HEK293 (cell line): ENCODE data around the gene RILPL2.

Source experiments
- MZF1 ChIP-seq: fragments of 450-650 bp; formaldehyde crosslinking; IDR thresholded peaks from 2 replicates; pipeline ENCODE4 v1.5.1; 2017; ENCODE audit warnings: missing biosample characterization, missing genetic modification characterization, borderline replicate concordance
- REPIN1 ChIP-seq: fragments of 450-650 bp; formaldehyde crosslinking; IDR thresholded peaks from 2 replicates; pipeline ENCODE4 v1.5.1; 2017; ENCODE audit warnings: missing biosample characterization, missing genetic modification characterization, low read depth
- ZNF121 ChIP-seq: fragments of 450-650 bp; formaldehyde crosslinking; IDR thresholded peaks from 2 replicates; pipeline ENCODE4 v1.5.1; 2016; ENCODE audit warnings: missing biosample characterization, missing genetic modification characterization
- ZNF274 ChIP-seq, 2 experiments: fragments of 200-500 bp in 1 of 2; fragments of 450-650 bp in 1 of 2; sonication (Bioruptor generic) in 1 of 2; formaldehyde crosslinking in 1 of 2; IDR thresholded peaks; 2 replicates each; pipeline versions ENCODE4 v1.5.1 to v1.6.1; 2014 to 2016; ENCODE audit warnings: borderline replicate concordance in 1 of 2, inconsistent platforms in 1 of 2, low read length in 1 of 2, missing biosample characterization in 1 of 2, missing genetic modification characterization in 1 of 2
- ZNF398 ChIP-seq: fragments of 450-650 bp; formaldehyde crosslinking; IDR thresholded peaks from 2 replicates; pipeline ENCODE4 v1.5.1; 2017; ENCODE audit warnings: missing biosample characterization, missing genetic modification characterization
- ZNF416 ChIP-seq: fragments of 450-650 bp; formaldehyde crosslinking; IDR thresholded peaks from 2 replicates; pipeline ENCODE4 v1.5.1; 2016; ENCODE audit warnings: missing biosample characterization, missing genetic modification characterization
- ZNF426 ChIP-seq: fragments of 450-650 bp; formaldehyde crosslinking; IDR thresholded peaks from 2 replicates; pipeline ENCODE4 v1.5.1; 2017; ENCODE audit warnings: missing biosample characterization, missing genetic modification characterization, mild to moderate bottlenecking, inconsistent platforms, moderate library complexity
- ZNF660 ChIP-seq: fragments of 450-650 bp; IDR thresholded peaks from 2 replicates; pipeline ENCODE4 v1.5.1; 2018; ENCODE audit warnings: missing biosample characterization, mild to moderate bottlenecking, missing genetic modification characterization
- TF ChIP-seq, protein P1 (sequence below): fragments of 450-650 bp; formaldehyde crosslinking; IDR thresholded peaks from 2 replicates; pipeline ENCODE4 v1.5.1; 2016; ENCODE audit warnings: missing biosample characterization, missing genetic modification characterization
- TF ChIP-seq, protein P2 (sequence below): fragments of 450-650 bp; formaldehyde crosslinking; IDR thresholded peaks from 2 replicates; pipeline ENCODE4 v1.5.1; 2017; ENCODE audit warnings: missing biosample characterization, missing genetic modification characterization
- TF ChIP-seq, protein P3 (sequence below): fragments of 450-650 bp; formaldehyde crosslinking; IDR thresholded peaks from 2 replicates; pipeline ENCODE4 v1.5.1; 2016; ENCODE audit warnings: missing biosample characterization, missing genetic modification characterization
- TF ChIP-seq, protein P4 (sequence below): fragments of 450-650 bp; formaldehyde crosslinking; IDR thresholded peaks from 2 replicates; pipeline ENCODE4 v1.5.1; 2016; ENCODE audit warnings: missing biosample characterization, missing genetic modification characterization
- TF ChIP-seq, protein P5 (sequence below): fragments of 450-650 bp; formaldehyde crosslinking; IDR thresholded peaks from 2 replicates; pipeline ENCODE4 v1.5.1; 2016; ENCODE audit warnings: missing biosample characterization, missing genetic modification characterization

- TF ChIP-seq, protein P1, sequence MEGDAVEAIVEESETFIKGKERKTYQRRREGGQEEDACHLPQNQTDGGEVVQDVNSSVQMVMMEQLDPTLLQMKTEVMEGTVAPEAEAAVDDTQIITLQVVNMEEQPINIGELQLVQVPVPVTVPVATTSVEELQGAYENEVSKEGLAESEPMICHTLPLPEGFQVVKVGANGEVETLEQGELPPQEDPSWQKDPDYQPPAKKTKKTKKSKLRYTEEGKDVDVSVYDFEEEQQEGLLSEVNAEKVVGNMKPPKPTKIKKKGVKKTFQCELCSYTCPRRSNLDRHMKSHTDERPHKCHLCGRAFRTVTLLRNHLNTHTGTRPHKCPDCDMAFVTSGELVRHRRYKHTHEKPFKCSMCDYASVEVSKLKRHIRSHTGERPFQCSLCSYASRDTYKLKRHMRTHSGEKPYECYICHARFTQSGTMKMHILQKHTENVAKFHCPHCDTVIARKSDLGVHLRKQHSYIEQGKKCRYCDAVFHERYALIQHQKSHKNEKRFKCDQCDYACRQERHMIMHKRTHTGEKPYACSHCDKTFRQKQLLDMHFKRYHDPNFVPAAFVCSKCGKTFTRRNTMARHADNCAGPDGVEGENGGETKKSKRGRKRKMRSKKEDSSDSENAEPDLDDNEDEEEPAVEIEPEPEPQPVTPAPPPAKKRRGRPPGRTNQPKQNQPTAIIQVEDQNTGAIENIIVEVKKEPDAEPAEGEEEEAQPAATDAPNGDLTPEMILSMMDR: no peak
- TF ChIP-seq, protein P2, sequence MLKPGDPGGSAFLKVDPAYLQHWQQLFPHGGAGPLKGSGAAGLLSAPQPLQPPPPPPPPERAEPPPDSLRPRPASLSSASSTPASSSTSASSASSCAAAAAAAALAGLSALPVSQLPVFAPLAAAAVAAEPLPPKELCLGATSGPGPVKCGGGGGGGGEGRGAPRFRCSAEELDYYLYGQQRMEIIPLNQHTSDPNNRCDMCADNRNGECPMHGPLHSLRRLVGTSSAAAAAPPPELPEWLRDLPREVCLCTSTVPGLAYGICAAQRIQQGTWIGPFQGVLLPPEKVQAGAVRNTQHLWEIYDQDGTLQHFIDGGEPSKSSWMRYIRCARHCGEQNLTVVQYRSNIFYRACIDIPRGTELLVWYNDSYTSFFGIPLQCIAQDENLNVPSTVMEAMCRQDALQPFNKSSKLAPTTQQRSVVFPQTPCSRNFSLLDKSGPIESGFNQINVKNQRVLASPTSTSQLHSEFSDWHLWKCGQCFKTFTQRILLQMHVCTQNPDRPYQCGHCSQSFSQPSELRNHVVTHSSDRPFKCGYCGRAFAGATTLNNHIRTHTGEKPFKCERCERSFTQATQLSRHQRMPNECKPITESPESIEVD: no peak
- TF ChIP-seq REPIN1 (tag by site-specific recombination): no peak
- TF ChIP-seq, protein P3, sequence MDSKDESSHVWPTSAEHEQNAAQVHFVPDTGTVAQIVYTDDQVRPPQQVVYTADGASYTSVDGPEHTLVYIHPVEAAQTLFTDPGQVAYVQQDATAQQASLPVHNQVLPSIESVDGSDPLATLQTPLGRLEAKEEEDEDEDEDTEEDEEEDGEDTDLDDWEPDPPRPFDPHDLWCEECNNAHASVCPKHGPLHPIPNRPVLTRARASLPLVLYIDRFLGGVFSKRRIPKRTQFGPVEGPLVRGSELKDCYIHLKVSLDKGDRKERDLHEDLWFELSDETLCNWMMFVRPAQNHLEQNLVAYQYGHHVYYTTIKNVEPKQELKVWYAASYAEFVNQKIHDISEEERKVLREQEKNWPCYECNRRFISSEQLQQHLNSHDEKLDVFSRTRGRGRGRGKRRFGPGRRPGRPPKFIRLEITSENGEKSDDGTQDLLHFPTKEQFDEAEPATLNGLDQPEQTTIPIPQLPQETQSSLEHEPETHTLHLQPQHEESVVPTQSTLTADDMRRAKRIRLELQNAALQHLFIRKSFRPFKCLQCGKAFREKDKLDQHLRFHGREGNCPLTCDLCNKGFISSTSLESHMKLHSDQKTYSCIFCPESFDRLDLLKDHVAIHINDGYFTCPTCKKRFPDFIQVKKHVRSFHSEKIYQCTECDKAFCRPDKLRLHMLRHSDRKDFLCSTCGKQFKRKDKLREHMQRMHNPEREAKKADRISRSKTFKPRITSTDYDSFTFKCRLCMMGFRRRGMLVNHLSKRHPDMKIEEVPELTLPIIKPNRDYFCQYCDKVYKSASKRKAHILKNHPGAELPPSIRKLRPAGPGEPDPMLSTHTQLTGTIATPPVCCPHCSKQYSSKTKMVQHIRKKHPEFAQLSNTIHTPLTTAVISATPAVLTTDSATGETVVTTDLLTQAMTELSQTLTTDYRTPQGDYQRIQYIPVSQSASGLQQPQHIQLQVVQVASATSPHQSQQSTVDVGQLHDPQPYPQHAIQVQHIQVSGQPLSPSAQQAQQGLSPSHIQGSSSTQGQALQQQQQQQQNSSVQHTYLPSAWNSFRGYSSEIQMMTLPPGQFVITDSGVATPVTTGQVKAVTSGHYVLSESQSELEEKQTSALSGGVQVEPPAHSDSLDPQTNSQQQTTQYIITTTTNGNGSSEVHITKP: no peak
- no peak for TF ChIP-seq ZNF416 (tag by site-specific recombination)
- TF ChIP-seq ZNF274 (IDR thresholded peaks at IDR 0.05; ENCODE audit: low read length): no peak
- TF ChIP-seq ZNF274 (tag by site-specific recombination; IDR thresholded peaks at IDR 0.05; ENCODE audit: borderline replicate concordance): no peak
- no peak for TF ChIP-seq ZNF426 (tag by site-specific recombination)
- TF ChIP-seq, protein P4, sequence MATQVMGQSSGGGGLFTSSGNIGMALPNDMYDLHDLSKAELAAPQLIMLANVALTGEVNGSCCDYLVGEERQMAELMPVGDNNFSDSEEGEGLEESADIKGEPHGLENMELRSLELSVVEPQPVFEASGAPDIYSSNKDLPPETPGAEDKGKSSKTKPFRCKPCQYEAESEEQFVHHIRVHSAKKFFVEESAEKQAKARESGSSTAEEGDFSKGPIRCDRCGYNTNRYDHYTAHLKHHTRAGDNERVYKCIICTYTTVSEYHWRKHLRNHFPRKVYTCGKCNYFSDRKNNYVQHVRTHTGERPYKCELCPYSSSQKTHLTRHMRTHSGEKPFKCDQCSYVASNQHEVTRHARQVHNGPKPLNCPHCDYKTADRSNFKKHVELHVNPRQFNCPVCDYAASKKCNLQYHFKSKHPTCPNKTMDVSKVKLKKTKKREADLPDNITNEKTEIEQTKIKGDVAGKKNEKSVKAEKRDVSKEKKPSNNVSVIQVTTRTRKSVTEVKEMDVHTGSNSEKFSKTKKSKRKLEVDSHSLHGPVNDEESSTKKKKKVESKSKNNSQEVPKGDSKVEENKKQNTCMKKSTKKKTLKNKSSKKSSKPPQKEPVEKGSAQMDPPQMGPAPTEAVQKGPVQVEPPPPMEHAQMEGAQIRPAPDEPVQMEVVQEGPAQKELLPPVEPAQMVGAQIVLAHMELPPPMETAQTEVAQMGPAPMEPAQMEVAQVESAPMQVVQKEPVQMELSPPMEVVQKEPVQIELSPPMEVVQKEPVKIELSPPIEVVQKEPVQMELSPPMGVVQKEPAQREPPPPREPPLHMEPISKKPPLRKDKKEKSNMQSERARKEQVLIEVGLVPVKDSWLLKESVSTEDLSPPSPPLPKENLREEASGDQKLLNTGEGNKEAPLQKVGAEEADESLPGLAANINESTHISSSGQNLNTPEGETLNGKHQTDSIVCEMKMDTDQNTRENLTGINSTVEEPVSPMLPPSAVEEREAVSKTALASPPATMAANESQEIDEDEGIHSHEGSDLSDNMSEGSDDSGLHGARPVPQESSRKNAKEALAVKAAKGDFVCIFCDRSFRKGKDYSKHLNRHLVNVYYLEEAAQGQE (tag by site-specific recombination): no peak
- no peak for TF ChIP-seq MZF1 (tag by site-specific recombination)
- TF ChIP-seq ZNF660: no peak
- TF ChIP-seq ZNF121 (tag by site-specific recombination): no peak
- no peak for TF ChIP-seq ZNF398
- TF ChIP-seq, protein P5, sequence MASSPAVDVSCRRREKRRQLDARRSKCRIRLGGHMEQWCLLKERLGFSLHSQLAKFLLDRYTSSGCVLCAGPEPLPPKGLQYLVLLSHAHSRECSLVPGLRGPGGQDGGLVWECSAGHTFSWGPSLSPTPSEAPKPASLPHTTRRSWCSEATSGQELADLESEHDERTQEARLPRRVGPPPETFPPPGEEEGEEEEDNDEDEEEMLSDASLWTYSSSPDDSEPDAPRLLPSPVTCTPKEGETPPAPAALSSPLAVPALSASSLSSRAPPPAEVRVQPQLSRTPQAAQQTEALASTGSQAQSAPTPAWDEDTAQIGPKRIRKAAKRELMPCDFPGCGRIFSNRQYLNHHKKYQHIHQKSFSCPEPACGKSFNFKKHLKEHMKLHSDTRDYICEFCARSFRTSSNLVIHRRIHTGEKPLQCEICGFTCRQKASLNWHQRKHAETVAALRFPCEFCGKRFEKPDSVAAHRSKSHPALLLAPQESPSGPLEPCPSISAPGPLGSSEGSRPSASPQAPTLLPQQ: no peak
Observed at GRCh38 chr12:123444092-123445026, 7.9 kb upstream of the RILPL2 start.
